HuH-7 (cell line): ENCODE results near the gene OSBPL1A.

ENCODE experiments used
- DNase-seq: peaks from one replicate; pipeline ENCODE4 v3.0.0; 2011; ENCODE audit warnings: low spot score

The OSBPL1A gene

DNA sequence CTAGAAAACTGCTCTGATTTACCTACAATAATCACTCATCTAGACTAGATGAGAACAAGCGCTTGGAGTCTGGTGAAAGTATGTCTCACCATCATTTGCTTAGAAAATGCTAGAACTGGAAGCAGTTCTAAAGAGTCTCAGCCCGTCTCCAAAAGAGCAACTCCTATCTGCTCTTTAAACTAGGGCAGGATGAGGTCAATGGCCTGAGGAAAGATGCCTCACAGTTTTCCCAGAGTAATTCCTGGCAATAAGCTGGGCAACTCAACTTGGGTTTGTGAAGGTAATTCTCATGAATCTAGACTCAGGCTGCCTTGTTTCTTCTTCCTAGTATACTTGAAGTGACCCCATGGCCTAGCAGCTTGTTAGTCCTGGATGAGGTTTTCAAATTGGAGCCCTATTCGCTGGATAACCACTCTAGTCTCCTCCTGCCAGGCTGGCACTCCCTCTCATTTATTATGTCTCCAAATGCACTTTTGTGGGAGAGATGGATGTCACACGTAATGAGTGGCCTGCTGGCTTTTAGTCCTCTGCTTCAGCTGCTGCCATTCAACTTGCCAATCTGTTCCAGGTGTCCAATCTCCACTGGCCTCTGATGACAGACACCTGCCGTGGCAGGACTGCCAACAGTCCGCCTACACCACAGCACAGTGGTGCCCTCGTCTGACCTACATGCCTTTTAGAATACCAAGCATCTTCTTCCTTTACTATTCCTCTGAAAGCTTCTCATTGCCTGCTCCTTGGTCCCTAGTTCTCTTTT lies 177.9 kb downstream of the OSBPL1A start:
- no peak for DNase-seq

DNA sequence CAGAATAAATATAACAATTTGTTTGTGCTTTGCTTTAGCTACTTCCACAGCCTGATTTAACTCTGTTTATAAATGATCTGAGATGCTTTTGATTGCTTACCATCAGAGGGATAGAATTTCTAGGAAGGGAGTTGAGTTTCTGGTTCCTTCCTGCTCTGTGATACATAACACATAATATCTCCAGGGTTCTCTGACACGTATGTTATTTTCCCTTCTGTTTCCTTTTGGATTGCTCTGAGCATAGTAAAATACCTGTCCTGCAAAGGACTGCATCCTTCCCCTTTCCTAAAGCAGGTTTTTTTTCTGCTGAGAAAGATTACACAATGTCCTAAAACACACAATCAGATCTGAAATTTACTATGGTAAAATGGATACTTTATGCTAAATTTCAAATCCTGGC lies 182.7 kb downstream of the OSBPL1A start:
- DNase-seq: no peak

GRCh38 chr18:24214144-24214543 lies 183.5 kb downstream of the OSBPL1A start:
- DNase-seq: no peak

DNA sequence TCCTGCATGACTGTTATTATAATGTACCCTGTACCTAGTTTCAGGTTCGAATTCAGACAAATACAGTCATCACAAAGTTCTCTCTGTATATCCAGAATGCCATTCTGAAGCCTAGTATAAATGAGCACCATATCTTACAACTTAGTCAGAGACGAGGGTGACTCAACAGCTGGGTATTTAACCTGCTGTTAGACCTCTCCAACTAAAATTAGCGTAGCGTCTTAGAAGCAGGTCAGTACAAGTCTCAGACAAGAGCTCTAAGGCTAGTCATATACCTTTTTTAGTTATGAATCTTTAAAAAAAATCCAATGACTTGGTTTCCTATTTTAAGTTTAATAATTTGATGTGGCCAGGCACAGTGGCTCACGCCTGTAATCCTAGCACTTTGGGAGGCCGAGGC lies 184.7 kb downstream of the OSBPL1A start:
- DNase-seq: no peak

DNA sequence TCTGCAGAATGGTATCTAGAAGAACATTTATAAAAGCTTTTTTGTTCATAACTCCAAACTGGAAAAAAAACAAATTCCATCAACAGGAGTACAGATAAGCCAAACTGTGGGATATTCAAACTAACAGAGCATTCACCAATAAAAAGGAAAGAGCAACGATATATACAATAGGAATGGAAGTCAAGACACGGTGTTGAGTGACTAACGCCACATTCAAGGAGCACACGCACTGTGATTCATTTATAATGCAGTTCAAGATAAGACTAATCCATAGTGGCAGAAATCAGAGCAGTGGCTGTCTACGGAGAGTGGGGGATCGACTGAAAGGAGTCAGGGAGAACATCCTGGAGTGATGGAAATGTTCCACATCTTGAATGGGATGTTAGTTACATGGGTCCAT lies 188.1 kb downstream of the OSBPL1A start:
- DNase-seq: no peak

DNA sequence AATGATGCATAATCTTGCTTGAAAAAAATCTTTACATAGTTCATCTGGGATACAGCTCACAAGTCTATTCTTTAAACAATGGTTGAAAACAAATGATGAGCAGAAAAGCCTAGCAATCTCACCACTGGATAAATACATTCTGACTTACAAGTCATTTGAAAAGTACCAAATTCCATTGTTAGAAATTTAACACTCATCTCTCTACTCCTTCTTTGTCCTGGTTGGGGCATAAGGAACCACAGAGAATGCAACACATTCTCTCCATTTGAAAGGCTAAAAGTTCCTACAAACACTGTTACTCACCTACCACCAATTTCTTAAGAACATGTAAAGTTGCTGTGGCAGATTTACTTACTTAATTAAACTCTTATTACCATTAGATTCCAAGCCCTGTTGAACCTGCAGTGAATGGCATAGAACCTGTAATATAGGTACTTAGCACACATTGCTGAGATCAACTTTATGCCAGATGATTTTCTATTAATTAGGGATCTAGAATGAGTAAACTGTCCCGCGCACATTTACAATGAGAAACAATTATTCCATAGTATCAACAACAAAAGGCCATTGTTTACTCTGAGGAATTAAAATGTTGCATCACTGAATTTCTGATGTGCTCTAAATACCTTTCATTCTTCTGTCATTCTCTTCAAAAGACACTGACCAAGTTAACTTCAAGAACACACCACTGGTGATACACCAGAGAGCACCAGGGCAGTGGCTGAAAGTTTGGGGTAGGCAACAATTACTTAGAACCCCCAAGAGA lies 189.2 kb downstream of the OSBPL1A start:
- no peak for DNase-seq

- DNase-seq: no peak
These were observed 192.7 kb downstream of the OSBPL1A start for GRCh38 chr18:24204904-24205303.

- no peak for DNase-seq
These were observed 195.6 kb downstream of the OSBPL1A start for GRCh38 chr18:24201699-24202687.

DNA sequence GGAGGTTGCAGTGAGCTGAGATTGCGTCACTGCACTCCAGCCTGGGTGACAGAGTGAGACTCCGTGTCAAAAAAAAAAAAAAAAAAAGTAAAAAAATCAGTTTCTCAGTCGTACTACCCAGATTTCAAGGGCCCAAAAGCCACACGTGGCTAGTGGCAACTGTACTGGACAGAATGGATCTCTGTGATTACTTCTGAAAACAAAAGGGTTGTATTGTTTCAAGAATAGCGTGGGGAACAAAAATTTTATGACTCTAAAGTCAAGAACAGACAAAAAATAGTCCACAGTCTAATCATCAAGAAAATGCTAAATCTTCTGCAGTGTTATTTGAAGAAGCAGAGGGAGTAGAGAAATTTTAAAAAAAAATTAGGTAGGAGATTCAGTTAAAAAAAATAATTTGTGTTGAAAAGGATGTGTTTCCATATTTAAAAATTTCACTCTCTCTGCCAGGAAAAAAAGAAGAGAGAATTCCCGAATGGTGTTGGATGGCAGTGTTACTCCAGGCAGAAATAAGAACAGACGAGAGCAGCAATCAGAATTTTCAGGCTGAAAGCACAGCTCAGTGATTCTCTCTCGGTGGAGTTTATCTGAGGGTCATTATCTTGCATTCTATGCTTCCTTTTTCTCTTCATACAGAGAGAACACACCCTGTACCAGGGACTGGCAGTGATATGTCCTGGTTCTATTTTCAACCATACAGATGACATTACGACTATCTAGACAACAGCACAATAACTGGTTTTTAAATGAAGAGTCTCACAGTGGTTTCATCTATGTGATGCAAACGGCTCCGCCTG lies 196.9 kb downstream of the OSBPL1A start:
- no peak for DNase-seq

- no peak for DNase-seq
These were observed 198.2 kb downstream of the OSBPL1A start for GRCh38 chr18:24199372-24199962.

DNA sequence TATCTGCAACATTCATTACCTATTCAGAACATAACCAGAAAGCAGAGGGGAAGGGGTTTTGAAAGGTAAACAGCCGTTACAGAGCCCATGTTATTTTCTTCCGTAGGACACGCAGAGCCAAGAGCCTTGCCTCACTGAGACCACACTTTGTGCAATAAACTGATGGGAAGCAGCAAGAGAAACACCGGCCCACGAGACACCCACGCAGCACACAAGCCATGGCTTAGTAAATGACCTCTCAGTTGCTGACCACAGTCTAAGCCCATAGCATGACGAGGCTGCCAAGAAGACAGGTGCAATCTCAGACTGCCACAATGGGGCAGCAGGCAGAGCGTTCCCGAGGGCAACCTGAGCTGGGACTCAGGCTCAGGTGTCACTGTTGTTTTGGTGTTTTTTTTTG lies 199.2 kb downstream of the OSBPL1A start:
- DNase-seq: no peak

DNA sequence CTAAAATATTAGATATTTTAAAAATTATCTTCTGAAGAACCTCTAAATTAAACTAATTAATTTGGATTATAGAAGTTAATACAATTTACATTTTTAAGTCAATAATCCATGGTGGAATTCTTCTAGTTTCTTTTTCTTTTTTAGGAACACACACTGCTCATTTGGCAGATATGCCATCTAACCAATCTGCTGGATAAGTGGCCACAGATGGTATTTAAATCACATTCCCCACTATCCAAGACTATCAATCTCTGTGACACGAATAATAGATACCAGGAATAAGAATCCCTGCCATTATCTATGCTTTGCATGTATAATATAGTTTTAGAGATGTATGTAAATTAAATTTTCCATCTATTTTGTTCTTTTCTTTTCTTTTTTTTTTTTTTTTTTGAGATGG lies 200.2 kb downstream of the OSBPL1A start:
- no peak for DNase-seq

GRCh38 chr18:24196764-24197163 lies 200.9 kb downstream of the OSBPL1A start:
- DNase-seq: no peak

DNA sequence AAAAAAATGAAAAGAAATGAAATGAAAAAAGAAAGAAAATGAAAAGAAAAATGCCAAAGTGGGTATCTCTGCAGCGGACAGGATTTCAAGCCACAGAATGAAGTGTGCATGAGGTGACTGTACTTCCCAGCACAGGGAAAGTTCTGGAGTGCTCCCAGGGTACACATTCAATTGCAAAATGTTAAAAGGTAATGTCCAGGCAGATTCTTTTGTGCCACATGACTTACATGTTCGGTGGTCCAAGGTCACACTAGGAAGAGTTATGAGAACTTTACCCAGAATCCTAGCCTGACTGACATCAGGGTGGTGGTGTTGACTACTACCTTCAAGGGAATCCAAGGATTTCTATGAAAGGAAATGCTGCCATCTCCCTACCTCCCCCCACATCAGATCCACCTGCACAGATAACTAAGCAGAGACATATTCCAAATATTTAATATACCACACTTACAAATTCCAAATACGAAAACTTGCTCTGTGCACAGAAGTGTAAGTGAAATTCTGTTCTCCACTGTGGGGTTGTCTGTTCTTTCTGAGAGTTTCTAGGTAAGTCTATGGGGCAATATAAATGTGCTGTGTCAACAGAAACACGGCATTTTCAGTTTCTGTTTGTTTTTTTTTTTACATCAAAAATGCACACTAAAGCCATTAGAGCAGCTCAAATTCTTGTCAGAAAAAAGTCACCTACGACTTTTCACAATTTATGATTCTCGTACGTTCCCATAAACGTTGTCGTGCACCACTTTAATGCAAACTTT lies 202.1 kb downstream of the OSBPL1A start:
- DNase-seq: no peak

- DNase-seq: no peak
These were observed 207.0 kb downstream of the OSBPL1A start for GRCh38 chr18:24190590-24190989.

- DNase-seq: no peak
These were observed 207.8 kb downstream of the OSBPL1A start for GRCh38 chr18:24189664-24190346.

- DNase-seq: no peak
These were observed 208.6 kb downstream of the OSBPL1A start for GRCh38 chr18:24189007-24189528.

DNA sequence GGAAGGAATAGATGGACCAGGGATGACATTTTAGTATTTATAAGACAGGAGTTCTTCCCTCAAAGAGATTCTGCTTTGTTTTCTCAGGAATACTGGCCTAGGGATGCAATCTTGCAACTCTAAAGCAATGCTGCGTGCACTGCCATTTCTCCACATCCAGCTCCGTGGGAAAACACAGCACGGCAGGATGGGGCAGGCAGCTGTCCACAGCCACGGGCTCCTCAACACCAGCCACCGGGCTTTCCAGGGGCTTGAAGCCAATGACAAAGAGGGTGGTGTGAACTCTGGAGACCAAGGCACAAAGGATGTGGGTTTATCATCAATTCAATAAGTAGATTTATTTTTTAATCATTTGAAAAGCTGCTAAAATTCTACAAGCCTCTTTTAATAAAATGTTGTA lies 209.5 kb downstream of the OSBPL1A start:
- DNase-seq: no peak

- DNase-seq: no peak
These were observed 209.9 kb downstream of the OSBPL1A start for GRCh38 chr18:24187689-24188088.

DNA sequence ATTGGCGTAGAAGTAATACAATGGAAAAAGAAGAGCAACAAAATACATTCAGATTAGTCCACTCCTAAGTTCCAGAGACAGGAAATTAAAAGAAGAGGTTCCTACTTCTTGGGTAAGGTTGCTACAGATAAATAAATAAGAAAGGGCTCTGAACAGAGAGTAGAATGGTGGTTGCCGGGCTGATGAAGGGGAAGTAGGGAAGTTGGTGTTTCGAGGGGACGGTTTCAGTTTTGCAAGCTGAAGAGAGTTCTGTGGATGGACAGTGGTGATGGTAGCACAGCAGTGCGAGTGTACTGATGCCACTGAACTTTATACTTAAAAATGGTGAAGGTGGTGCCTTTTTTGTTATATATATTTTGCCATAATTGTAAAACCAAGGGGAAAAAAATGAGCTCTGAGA lies 210.6 kb downstream of the OSBPL1A start:
- DNase-seq: no peak
